Osteoblast (primary cell): ENCODE results near the gene TXK. TPM values are rescaled to one million over a fixed set of nuclear protein-coding genes. Genes with fewer than 3 reads are reported as not detected.

Experiments used
- DNase-seq: peaks from one replicate; pipeline ENCODE4 v3.0.0; 2011; ENCODE audit warnings: low spot score, mixed read lengths; ENCODE audit not compliant: insufficient read length; ENCODE audit errors: missing footprints
- H2AFZ ChIP-seq: 2 replicates; pipeline ENCODE4 v1.6.0; 2011; ENCODE audit warnings: mild to moderate bottlenecking, low read length
- H3K27ac ChIP-seq: 2 replicates; pipeline ENCODE4 v1.5.1; 2011; ENCODE audit warnings: mild to moderate bottlenecking, low read depth, low read length, moderate library complexity
- H3K27me3 ChIP-seq: 2 replicates; pipeline ENCODE4 v1.6.0; 2012; ENCODE audit warnings: mild to moderate bottlenecking, control low read depth, inconsistent platforms, low read length, moderate library complexity; ENCODE audit not compliant: insufficient read depth
- H3K36me3 ChIP-seq: 2 replicates; pipeline ENCODE4 v1.5.1; 2011; ENCODE audit warnings: mild to moderate bottlenecking, low read length, control low read depth, moderate library complexity; ENCODE audit not compliant: insufficient read depth
- H3K4me1 ChIP-seq: 2 replicates; pipeline ENCODE4 v1.5.1; 2011; ENCODE audit warnings: mild to moderate bottlenecking, low read length, control low read depth, moderate library complexity; ENCODE audit not compliant: insufficient read depth
- H3K4me2 ChIP-seq: 2 replicates; pipeline ENCODE4 v1.6.0; 2011; ENCODE audit warnings: mild to moderate bottlenecking, low read length; ENCODE audit not compliant: insufficient read depth
- H3K4me3 ChIP-seq: fragments of 200-600 bp; sonication (generic); 3 replicates; pipeline ENCODE4 v1.5.1; 2012; ENCODE audit warnings: mild to moderate bottlenecking, low read length, inconsistent platforms; ENCODE audit not compliant: insufficient read depth
- H3K79me2 ChIP-seq: 2 replicates; pipeline ENCODE4 v1.6.0; 2012; ENCODE audit warnings: mild to moderate bottlenecking, low read length, control low read depth, inconsistent platforms; ENCODE audit not compliant: insufficient read depth
- H3K9me3 ChIP-seq: 2 replicates; pipeline ENCODE4 v1.5.1; 2011; ENCODE audit warnings: low read depth, low read length, control low read depth
- H4K20me1 ChIP-seq: 2 replicates; pipeline ENCODE4 v1.6.0; 2012; ENCODE audit warnings: mild to moderate bottlenecking, low read length, control low read depth; ENCODE audit not compliant: insufficient read depth
- CTCF ChIP-seq: IDR thresholded peaks from 2 replicates; pipeline ENCODE4 v1.5.1; 2011; ENCODE audit warnings: mild to moderate bottlenecking, low read depth, low read length, moderate library complexity; ENCODE audit errors: extremely low read depth
- total RNA-seq: library from RNA; depleted of rRNA; stranded (reverse); fragments of >200 nt; gene quantifications from 2 replicates; pipeline ENCODE4 v1.2.3, GENCODE V29; 2012

TXK gene
- total RNA-seq, 1 donor, result 0.72 TPM

- no peaks in the 10 kb centered on the region for H3K36me3 ChIP-seq
- no peaks in the 10 kb centered on the region for H3K79me2 ChIP-seq
- H3K4me1 ChIP-seq, result no peaks in the 10 kb centered on the region
- no peak overlapping the region for H2AFZ ChIP-seq
- no peaks in the 10 kb centered on the region for H4K20me1 ChIP-seq
- H3K27me3 ChIP-seq, result peaks cover 14% of the 10 kb centered on the region
- no peak for DNase-seq
- no peak overlapping the region for H3K4me2 ChIP-seq
- no peak overlapping the region for H3K27ac ChIP-seq
- H3K4me3 ChIP-seq, result no peak overlapping the region
- H3K9me3 ChIP-seq, result no peaks in the 10 kb centered on the region
- no peak for TF ChIP-seq CTCF
Observed at GRCh38 chr4:48042979-48043461, 91.0 kb downstream of the TXK start.

DNA sequence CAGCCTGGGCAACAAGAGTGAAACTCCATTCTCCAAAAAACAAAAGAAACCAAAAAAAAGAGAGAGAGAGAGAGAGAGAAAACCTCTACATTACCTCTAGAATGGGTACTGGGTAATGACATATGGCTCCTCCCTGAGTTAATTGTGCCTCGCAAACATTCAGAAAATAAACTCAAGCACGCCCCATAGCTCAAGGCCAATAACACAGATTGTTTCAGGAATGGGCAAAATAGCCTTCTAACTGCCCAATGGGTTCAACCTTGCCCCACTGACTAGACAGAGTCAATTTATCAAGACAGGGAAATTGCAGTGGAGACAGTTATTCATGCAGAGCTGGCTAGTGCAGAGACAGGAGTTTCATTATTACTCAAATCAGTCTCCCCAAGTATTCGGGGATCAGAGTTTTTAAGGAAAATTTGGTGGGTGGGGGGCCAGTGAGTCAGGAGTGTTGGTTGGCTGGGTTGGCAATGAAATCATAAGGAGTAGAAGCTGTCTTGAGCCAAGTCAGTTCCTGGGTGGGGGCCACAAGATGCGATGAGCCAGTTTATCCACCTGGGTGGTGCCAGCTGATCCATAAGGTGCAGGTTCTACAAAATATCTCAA lies 92.4 kb downstream of the TXK start:
- DNase-seq, result no peak
- Histone ChIP-seq H3K4me1 (no peaks in the 10 kb centered on the region), H3K79me2 (no peaks in the 10 kb centered on the region), H3K27ac (no peak overlapping the region), H3K4me3 (no peak overlapping the region), H2AFZ (no peak overlapping the region), H3K36me3 (no peaks in the 10 kb centered on the region), H3K4me2 (no peak overlapping the region), H3K27me3 (peaks cover 6% of the 10 kb centered on the region), H3K9me3 (no peaks in the 10 kb centered on the region), H4K20me1 (no peaks in the 10 kb centered on the region)
- TF ChIP-seq CTCF, result no peak

DNA sequence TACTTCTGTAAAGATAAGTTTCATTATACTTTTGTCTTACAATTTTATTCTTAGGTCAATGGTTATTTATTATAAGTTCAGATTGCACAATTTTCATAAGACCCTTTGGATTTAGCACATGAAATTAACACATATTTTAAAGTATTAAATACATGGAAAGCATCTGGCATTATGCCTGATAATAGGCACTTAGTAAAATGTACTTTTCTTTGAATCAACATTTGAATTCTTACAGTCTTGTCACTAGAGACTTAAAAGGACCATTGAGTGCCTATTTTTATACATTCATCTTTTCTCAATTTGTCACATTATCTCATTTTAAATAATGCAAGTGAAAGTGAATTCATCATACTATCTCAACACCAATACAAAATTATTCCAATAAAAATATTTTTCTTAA lies 94.5 kb downstream of the TXK start:
- H4K20me1 ChIP-seq, result no peaks in the 10 kb centered on the region
- H3K36me3 ChIP-seq, result no peaks in the 10 kb centered on the region
- no peak overlapping the region for H3K27ac ChIP-seq
- no peak for DNase-seq
- H3K4me2 ChIP-seq, result no peak overlapping the region
- no peak overlapping the region for H3K4me3 ChIP-seq
- no peak overlapping the region for H2AFZ ChIP-seq
- H3K79me2 ChIP-seq, result no peaks in the 10 kb centered on the region
- no peaks in the 10 kb centered on the region for H3K4me1 ChIP-seq
- TF ChIP-seq CTCF, result no peak
- H3K9me3 ChIP-seq, result no peaks in the 10 kb centered on the region
- H3K27me3 ChIP-seq, result peaks cover 3% of the 10 kb centered on the region

- peaks cover 3% of the 10 kb centered on the region for H3K27me3 ChIP-seq
- H3K79me2 ChIP-seq, result no peaks in the 10 kb centered on the region
- H4K20me1 ChIP-seq, result no peaks in the 10 kb centered on the region
- H2AFZ ChIP-seq, result no peak overlapping the region
- no peaks in the 10 kb centered on the region for H3K9me3 ChIP-seq
- H3K4me3 ChIP-seq, result no peak overlapping the region
- DNase-seq, result no peak
- no peak for TF ChIP-seq CTCF
- no peaks in the 10 kb centered on the region for H3K36me3 ChIP-seq
- H3K4me1 ChIP-seq, result no peaks in the 10 kb centered on the region
- no peak overlapping the region for H3K4me2 ChIP-seq
- H3K27ac ChIP-seq, result no peak overlapping the region
Observed at GRCh38 chr4:48038666-48039065, 95.4 kb downstream of the TXK start.
